ENCODE measurements around the gene SNAI3.

DNA sequence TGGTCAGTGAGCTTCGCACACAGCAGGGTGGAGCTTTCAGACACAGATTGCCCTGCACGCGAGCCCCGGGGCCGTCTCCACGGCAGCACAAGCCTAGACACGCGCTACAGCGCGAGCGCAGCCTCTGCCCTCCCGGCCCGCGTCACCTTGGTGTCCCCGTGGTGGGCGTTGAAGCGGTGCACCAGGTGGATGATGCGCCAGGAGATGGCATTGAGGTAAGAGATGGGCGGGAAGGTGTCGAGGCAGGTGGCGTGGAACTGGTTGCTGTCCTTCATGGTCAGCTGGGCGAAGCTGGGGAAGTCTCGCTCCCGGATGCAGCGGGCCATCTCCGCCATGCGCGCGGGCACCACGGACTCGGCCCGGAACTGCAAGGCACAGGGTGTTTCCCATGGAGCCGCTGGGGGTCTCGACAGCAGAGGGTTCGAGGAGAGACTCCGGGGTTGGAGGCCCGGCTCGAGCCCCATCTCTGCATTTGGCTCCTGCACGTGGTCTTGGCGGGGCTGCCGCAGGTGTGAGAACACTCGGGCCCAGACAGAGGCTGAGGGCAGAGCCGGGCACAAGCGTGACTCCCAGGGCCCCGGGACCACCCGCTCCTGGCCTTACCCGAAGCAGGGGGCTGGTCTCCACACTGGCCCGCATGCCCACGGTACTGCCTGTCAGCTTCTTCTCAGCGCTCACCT, 31.1 kb downstream of the SNAI3 start:
- no peak for TF ChIP-seq POLR2A (IDR thresholded peaks at IDR 0.05; ENCODE audit: low read length)
- no peak for TF ChIP-seq GATA1 (IDR thresholded peaks at IDR 0.05; ENCODE audit: low read depth, low read length)

Measured in erythroblast (primary cell).